ENCODE results near the gene EFNA3.

DNA sequence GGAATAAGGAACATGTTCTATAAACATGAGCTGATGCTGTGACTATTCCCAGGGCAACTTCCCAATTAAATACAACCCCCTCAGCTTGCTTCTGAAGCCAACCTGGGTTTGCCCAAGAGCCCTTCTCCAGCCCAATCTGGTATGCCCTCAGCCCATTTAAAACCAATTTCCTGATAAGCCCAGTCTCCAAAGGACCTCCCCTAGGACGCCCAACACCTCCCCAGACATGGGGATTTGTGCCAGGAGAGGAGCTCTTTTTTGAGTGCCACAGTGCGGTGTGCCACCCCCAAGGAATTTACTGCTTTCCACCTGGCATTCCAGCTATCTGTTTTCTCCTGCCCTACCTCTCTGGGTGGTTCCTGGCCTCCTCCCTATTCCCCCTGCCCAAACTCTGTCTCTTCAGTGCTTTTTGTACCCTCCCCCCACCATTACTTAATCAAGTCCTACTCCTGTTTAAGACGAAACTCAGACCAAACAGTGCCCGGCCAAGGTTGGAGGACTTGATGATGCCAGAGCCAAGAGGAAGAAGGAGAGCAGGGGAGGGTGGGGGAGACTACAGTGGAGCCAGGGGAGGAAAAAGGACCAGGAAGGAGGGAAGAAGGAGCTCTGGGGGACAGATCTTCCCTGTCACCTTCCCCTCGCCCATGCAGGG lies 37.6 kb downstream of the EFNA3 start:
- TF ChIP-seq, protein P1, sequence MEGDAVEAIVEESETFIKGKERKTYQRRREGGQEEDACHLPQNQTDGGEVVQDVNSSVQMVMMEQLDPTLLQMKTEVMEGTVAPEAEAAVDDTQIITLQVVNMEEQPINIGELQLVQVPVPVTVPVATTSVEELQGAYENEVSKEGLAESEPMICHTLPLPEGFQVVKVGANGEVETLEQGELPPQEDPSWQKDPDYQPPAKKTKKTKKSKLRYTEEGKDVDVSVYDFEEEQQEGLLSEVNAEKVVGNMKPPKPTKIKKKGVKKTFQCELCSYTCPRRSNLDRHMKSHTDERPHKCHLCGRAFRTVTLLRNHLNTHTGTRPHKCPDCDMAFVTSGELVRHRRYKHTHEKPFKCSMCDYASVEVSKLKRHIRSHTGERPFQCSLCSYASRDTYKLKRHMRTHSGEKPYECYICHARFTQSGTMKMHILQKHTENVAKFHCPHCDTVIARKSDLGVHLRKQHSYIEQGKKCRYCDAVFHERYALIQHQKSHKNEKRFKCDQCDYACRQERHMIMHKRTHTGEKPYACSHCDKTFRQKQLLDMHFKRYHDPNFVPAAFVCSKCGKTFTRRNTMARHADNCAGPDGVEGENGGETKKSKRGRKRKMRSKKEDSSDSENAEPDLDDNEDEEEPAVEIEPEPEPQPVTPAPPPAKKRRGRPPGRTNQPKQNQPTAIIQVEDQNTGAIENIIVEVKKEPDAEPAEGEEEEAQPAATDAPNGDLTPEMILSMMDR (IDR thresholded peaks at IDR 0.05): no peak
- TF ChIP-seq POLR2A (IDR thresholded peaks at IDR 0.05): no peak

All from heart left ventricle (tissue), 13 donors.